ENCODE results near the gene S1PR2.

DNA sequence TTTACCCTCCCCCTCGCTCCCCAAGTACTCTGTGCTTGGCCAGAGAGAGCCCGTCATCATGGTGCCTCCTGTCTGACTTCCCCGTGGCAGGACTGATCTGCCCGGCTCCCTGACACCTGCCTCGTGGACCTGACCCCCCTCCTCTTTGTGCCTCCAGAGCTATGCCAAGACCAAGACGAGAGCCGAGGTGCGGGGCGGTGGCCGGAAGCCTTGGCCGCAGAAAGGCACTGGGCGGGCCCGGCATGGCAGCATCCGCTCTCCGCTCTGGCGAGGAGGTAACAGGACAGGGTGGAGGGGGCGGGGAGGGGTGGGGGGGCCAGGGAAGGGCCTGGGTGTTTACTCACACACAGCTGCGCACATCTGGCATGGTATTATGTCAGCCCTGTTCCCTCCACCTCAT lies 25.4 kb upstream of the S1PR2 start:
- no peak for TF ChIP-seq EZH2 (IDR thresholded peaks at IDR 0.05; ENCODE audit: low read depth)
- TF ChIP-seq, protein P1, sequence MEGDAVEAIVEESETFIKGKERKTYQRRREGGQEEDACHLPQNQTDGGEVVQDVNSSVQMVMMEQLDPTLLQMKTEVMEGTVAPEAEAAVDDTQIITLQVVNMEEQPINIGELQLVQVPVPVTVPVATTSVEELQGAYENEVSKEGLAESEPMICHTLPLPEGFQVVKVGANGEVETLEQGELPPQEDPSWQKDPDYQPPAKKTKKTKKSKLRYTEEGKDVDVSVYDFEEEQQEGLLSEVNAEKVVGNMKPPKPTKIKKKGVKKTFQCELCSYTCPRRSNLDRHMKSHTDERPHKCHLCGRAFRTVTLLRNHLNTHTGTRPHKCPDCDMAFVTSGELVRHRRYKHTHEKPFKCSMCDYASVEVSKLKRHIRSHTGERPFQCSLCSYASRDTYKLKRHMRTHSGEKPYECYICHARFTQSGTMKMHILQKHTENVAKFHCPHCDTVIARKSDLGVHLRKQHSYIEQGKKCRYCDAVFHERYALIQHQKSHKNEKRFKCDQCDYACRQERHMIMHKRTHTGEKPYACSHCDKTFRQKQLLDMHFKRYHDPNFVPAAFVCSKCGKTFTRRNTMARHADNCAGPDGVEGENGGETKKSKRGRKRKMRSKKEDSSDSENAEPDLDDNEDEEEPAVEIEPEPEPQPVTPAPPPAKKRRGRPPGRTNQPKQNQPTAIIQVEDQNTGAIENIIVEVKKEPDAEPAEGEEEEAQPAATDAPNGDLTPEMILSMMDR (conservative IDR thresholded peaks at IDR 0.05): no peak

Data from PC-9 (cell line).